Posterior vena cava (tissue), 2 donors: ENCODE data around the gene CCDC116. TPM values are rescaled to one million over a fixed set of nuclear protein-coding genes. Genes with fewer than 3 reads are reported as not detected.
"Not testable (repeated sequence)": the region's sequence is repeated elsewhere in the genome, so short reads cannot be mapped to it uniquely, and the experiment has no call there.

Experiments used
- DNase-seq: peaks from one replicate; pipeline ENCODE4 v3.0.0-alpha.2; 2020; ENCODE audit warnings: low spot score
- intact Hi-C, 2 donors: fragments of 100-400 bp; cut with DNase I; formaldehyde crosslinking; loops; one replicate each; pipeline versions ENCODE4 v1.14.1 to v1.14.2; 2022 to 2023
- long read RNA-seq, 2 donors: library from polyadenylated mRNA; unstranded; transcript quantifications; one replicate each; pipeline ENCODE4 v2.0.0, GENCODE V29; 2020 to 2021
- total RNA-seq, 2 donors: library from RNA; stranded (reverse); fragmentation: NEBNext Ultra II Directional; extraction: Animal tissue kit (Norgen Biotek cat#: 25700); gene quantifications; one replicate each; pipeline ENCODE4 v1.2.1, GENCODE V29; 2021
- donor health status: DM: yes; HTN: yes; CAD: no.
- donor health status: DM: yes; HTN: yes; CAD: no.

Gene CCDC116, protein sequence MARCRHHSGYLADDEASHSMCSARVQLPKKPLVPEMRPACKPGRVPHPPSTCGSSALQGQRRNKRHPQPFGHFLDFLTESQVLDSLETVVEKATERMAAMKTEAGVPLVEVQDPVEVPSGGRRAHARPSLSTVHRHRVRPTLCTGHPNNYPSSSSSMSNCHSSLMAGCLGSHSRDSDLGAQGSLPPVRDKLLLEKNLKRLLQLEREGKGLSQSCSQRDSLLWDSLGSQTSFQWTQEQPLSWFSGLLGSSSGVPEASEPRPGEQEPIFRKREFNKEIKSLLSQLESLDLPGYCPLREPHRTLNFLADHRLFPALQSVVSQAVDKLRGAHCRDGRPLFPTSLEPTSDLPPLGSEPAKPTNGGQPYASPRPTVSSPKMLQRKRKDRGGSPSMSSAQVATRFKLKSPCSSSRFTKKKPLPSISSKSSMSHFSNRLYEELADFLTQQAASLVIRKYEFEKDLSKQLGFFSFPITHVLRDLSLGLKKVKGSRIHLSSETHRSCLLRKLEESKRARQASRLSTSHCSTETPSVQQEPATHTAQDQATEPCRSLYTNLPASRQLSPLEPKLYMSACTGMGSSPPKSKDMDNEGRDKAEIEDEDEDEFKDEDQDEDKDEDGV
- total RNA-seq: under 1 TPM; 0.23 to 0.38 TPM
- long read RNA-seq, donor 1, partial matches to known transcripts: 2 of 2 reads
- long read RNA-seq, donor 1, other reads (novel, unspliced or antisense): 0 of 2 reads
- long read RNA-seq, donor 2: 0 reads

DNA sequence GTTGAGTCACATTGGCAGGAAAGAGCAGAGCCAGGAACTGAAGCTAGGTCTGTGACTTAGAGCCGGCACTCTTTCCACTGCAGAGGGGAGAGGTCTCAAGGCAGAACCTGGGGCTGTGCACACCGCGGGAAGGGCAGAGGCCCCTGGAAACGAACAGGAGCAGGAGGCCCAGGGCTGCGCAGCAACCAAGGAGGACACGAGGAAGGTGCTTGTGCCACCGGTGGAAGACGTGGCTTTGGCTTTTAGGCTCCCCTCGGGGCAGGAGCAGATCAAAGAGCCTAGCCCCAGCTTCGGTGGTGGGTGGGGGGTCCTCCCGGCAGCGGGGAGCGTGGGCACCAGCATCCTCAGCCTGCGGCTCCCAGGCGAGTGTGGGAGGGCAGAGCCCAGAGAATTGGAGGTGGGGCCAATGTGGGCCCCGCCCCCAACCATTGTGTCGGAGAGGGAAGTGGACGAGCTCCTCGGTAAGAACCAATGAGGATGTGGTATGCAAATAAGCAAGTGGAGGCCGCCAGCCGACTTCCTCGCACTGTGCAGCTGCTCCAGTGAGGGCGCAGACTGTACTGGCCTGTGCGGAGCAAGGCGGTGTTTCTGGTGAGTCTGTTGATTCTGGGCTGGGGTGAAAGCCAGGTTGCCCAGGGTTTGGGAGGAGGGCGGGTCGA, at the start of gene CCDC116:
Gene CCDC116, plus strand, starts transcription at position 524 of the 659 bp plus-strand sequence. CDS start 422 bp downstream, outside the sequence.
- peak; percentile 87 for DNase-seq
- intact Hi-C loops: loop anchor here in 1 of 2 donors (5.0 kb wide), 1 partner anchor 60 kb away; no protein-coding TSS in a partner anchor

DNA sequence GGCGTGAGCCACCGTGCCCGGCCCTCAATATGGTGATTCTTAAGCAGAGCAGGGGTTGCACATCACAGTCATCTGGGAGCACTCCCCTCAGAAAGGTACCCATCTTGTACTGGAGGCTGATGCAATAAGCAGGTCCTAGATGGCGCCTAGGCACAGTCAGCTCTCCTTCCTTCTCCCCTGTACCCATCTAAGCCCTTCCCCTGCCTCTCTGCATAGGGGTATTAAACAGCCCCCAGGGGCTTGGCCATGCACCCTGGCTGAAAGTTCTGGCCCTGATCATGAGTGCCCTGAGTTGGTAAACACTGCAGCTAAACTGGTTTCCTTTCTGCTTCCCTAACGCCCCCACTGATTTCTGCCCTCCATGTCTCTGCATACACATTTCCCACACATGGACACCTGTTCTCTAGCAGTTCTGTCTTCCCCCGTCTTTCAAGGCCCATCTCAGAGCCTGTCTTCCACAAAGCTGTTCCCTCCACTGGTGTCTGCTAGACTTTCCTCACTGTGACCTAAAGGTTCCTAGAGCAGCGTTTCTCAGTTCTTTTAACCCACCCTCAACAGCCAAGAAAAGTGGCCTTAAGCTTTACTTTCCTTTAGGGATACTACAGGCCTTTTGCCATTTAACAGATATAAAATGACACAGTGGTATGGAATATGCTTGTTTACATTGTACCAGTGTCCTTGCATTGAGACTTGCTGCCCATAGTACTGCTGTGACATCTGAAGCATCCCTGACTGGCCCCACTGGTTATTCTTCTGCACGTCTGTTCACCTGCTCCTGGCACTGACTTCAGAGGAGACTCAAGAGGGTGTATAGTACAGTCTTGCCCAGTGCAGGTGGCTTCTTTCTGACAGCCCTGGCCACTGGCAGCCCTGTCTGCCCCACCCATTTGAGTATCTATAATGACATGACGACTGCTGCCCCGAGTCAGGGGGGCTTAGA, 49.5 kb upstream of the CCDC116 start:
- intact Hi-C loops: no loop called here
- DNase-seq: no peak

DNA sequence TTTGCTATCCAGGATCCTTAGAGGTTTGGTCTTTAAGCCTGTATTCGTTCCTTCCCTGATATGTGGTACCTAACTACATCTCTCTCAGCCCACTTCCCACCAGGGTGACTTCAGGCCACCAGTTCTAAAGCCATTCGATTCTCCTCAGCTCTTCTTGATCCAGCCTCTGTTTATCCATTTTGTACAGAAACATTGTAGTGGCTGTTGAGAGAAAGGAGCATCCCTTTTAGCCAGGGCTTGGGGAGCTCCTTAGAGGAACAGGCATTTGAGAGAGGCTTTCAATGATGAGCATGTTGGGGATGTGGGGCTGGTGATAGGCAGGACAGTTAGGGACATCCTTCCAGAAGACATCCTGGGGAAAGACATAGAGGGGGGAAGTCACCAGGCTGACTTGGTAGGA, 47.2 kb upstream of the CCDC116 start:
- intact Hi-C loops: no loop called here
- no peak for DNase-seq

DNA sequence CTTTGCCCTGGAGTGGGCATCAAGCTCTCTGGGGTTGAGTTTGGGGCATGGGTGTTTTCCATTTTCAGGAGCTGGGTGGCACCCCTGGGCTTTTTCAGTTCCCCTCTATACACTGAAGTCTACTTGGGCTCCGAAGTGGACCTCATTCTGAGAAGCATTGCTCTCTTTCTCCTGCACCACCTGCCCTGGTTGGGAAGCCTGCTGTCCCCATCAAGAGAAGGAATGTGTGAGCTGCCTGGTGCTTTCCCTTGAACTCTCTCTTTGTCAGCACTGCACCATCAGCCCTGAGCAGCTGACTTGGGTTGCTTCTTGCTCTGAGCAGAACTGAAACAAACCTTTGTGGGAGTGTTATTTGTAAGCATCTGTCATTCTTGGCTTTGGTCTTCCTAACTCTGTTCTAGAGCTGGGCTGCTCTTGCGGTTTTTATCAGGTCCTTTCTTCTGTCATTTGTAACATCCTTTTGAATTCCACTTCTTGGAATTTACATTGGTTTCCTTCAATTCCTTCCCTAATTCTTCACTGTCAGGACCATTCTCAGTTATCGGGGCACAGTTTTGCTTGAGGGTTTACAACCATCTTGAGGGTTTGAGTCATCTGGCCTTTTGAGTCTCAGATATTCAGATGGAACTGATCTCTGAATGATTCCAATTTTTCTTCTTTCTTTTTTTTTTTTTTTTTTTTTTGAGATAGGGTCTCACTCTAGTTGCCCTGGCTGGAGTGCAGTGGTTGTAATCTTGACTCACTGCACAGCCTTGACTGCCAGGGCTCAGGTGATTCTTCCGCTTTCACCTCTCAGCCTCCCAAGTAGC, 44.6 kb upstream of the CCDC116 start:
- intact Hi-C loops: no loop called here

DNA sequence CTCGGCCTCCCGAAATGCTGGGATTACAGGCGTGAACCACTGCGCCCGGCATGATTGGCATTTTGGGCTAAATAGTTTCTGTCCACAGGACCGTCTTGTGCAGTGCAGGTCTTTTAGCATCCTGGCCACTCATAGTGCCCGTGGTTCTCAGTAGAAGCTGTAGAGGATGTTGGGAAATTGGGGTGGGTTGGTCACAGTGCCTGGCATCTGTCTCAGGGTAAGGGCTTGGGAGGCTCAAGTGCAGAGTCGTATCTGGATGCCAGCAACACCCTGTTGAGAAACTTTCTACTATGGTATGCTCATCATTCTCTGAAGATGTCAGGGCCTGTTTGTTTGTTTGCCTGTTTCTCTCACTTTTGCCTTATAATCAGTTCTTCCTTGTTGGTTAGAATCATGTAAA, 43.2 kb upstream of the CCDC116 start:
- intact Hi-C loops: no loop called here
- DNase-seq: no peak

More for the DNA sequence above, 44.6 kb upstream of the CCDC116 start:
- DNase-seq: no peak

DNA sequence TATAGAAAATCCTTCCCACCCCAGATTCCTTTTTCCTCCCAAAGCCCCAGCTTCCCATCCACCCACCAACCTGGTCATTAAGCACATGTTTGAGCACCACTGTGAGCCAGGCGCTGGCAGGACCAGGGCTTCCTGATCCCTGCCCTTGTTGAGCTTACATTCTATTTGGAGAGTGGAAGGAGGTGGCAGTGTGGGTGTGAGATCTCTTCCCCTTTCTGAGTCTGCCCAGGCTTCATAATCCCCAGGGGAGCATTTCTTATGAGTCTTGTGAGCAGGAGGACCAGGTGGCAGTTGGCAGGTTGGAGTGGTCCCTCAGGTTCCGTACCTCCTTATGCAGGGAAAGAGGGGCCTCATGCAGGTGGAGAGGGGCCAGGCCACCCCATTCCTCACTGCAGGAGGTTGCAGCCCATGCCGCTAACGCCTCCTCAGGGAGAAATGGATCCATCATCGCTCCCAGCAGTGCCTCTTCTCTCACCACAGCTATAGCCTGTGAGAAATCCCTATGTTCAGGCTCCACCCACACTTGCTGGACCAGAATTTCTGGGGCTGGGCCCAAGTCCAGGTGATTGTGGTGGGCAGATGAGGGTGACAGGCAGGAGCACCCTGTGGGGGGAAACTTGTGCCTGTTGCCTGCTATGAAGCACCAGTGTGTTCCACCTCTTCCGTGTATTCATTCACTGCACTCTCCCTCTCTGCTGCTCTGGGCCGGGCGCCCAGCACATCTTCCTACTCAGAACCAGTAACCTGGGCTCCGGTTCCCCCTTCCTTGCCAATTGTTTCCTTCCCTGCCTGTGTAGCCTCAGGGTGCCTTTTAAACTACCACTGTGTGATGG, 41.5 kb upstream of the CCDC116 start:
- no peak for DNase-seq
- intact Hi-C loops: no loop called here

DNA sequence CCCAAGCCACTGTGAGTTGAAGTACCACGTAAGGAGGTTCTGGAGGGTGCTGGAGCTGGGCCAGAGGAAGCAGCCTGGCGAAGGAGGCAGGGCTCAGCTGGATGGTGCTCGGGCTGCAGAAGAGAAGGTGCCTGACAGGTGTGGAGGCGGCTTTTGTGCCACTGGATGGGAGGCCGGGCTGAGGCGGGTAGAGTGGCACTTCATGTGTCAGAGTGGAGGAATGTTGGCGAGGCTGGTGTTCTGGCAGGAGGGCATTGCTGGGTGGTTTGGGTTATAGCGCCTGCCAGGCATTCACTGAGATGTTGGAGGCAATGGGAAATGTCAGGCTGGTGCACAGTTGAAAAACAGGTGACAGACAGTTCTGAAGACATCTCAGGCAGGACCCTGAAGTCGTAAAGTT, 40.9 kb upstream of the CCDC116 start:
- DNase-seq: no peak
- intact Hi-C loops: no loop called here

DNA sequence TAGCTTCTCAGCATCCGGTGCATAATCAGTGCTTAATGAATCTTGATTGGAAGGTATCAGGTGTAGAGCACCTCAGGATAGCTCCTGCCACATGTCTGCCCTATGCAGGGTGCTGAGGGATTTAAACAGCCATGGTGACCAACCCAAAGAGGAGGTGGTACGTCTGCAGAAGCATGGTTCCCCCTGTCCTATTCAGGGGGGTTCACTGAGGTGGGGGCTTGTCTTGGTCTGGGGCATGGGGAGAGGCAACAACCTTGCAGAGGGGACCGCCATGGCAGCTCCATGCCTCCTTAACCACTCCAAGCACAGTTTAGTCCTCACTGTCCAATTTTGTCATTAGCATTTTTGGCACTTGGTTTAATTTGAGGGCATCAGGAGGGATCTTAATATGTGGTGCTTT, 40.1 kb upstream of the CCDC116 start:
- DNase-seq: no peak
- intact Hi-C loops: no loop called here

DNA sequence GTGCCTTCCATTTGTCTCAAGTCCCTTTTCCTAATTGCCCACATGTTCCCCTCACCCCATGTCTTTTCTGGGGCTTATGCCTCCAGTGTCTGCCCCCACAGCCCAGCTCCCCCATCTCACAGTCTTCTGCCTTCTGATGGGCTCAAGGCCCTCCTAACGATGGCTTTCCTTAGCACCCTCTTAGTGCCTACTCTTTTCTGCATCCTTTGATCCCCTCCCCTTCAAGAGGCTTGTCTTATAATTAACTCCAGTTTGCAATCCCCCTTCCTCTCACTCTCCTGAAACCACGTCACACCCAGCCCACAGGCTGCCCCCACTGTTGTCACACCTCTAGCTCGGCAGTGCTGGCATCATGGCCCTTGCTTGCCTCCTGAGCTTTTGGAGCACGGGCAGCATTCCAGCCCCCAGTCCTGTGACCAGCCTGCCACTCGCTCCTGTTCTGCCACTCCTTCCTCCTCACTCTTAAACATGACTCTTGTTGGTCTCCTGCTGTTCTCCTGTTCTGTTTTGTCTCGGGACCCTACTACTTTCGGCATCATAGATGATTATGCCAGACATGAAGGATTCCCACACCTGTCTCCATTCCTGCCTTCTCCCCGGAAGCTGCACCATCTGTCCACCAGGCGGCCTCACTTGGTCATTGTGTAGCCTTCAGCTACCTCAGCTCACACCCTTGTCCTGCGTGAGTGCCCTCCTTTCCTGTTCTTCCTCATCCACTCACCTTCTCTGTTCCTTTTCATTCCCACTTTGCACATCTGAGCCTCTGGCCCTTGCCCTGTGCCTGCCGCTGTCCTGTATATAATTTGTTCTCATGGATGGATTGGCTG, 38.9 kb upstream of the CCDC116 start:
- intact Hi-C loops: no loop called here
- DNase-seq: no peak

DNA sequence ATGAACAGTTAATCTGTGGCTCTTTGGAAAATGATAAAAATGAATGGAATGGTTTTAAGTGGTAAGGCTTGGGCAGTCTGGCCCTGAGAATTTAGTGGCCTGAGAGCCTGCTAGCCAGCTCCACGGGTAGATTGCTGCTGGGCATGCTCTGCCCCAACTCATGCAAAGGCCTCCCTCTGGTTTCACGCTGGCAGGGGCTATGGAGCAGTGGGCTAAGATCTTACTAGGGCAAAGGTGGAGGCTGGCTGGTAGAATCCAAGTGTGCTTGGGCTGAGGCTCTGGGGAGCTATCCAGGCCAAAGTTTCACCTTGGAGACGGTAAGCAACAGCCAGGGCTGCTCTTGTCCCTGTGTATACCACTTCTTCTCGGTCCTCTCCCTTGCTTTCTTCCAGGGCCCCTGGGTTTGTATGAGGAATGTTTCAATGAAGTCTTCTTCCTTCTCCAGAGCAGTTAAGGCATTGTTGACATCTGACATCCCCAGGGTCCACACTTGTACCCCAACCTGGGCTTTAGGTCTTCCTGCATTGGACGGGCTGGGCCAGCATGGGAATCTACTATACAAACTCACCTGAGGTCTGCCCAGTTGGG, 37.6 kb upstream of the CCDC116 start:
- intact Hi-C loops: no loop called here
- DNase-seq: no peak

DNA sequence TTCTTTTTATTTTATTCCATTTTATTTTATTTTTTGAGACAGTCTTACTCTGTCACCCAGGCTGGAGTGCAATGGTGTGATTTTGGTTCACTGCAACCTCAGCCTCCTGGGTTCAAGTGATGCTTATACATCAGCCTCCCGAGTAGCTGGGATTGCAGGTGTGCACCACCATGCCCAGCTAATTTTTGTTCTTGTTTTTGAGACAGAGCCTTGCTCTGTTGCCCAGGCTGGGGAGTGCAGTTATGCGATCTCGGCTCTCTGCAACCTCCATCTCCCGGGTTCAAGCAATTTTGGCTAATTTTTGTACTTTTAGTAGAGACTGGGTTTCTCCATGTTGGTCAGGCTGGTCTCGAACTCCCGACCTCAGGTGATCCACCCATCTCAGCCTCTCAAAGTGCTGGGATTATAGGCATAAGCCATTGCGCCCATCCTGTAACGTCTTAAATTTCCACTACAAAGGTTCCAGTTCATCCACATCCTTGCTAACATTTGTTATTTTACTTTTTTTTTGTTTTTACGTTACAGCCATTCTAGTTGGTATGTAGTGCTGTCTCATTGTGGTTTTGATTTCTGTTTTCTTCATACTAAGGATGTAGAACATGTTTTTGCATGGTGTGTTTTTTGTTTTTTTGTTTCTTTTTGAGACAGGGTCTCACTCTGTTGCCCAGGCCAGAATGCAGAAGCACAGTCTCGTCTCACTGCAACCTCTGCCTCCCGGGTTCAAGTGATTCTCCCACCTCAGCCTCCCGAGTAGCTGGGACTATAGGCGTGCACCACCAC, 36.0 kb upstream of the CCDC116 start:
- intact Hi-C loops, DNase-seq: not testable (repeated sequence)

DNA sequence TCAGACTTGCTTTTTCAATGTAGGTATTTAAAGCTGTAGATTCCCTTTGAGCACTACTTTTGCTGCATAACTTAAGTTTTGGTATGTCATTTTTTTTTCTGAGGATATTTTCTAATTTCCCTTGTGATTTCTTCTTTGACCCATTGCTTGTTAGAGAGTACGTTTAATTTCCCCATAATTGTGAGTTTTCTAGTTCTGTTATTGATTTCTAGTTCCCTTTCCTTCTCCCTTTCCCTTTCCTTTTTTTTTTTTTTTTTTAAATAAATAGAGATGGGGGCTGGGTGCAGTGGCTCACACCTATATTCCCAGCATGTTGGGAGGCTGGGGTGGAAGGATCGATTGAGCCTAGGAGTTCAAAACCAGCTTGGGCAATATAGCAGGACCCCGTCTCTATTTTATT, 34.3 kb upstream of the CCDC116 start:
- DNase-seq: no peak
- intact Hi-C loops: no loop called here

DNA sequence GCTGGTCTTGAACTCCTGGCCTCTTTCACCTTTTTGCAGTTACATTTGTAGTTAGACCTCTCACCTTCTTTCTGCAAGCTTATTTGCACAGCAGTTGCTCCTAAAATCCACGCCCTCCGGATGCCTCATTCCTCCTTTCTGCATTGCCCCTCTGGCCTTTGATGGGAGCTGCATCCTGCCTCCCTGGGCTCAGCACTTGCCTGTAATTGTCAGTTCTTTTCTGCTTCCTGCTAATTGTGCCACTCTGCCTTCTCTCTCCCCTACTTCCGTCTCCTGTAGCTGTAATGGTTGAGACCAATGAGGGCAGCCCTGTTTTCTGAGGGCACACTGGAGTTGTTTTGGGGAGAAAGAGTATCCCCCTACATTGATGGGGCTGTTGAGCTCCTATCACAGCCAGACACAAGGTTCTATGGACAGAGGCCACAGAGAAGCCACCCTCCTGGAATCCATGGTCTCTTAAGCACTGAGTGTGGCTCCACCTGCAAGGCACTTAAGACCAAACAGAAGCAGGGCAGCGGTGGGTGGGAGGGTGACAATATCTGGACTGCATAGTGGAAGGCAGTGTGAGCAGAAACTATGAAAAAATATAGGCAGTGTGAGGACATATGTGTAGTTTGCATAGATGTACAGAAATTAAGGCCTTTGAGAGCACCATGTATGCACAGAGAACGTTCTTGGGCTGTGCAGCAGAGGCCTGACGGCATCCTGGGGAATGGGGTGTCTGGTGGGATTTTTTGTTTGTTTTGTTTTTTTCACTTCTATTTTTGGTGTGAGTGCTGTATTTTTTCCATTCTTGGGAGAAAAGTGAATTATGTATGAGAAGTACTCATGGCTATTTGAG, 33.3 kb upstream of the CCDC116 start:
- no peak for DNase-seq
- intact Hi-C loops: no loop called here

DNA sequence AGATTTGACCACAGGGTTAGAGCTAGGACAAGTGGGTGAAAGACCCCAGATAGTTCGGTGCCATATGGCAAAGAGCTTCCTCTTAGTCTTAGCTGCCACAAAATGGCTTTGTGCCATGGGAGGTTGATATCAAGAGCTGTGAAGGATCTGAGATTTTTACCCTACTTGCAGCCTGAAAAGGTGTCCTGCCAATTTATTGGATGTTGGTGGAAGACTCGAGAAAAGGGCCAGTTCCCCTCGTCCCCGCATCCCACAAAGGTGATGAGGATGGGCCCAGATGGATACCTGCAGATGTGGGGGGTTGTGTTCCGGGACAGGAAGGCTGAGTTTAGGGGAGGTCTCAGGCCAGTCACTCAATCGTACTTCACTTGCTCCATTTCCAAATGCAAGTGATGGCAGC, 30.0 kb upstream of the CCDC116 start:
- DNase-seq: no peak
- intact Hi-C loops: no loop called here

DNA sequence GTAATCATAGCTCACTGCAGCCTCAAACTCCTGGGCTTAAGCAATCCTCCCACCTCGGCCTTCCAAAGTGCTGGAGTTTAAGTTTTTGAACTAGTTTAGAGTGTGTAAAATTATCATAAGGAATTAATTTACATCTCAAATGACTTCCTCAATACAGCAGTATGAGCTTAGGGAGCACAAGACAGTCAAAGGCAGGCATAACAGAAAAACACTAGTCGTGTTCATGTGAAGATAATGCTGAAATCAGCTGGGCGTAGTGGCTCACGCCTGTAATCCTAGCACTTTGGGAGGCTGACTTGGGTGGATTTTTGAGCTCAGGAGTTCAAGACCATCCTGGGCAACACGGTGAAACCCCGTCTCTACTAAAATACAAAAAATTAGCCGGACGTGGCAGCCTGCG, 28.6 kb upstream of the CCDC116 start:
- no peak for DNase-seq
- intact Hi-C loops: no loop called here
